NCI-H1092 (cell line): Measurements from ENCODE around the gene VWA5A.
"Not testable (repeated sequence)": the region's sequence is repeated elsewhere in the genome, so short reads cannot be mapped to it uniquely, and the experiment has no call there.

ENCODE experiments used
- DNase-seq: peaks from one replicate; lab custom pipeline; 2025; lab: John Stamatoyannopoulos, UW

Gene VWA5A

DNA sequence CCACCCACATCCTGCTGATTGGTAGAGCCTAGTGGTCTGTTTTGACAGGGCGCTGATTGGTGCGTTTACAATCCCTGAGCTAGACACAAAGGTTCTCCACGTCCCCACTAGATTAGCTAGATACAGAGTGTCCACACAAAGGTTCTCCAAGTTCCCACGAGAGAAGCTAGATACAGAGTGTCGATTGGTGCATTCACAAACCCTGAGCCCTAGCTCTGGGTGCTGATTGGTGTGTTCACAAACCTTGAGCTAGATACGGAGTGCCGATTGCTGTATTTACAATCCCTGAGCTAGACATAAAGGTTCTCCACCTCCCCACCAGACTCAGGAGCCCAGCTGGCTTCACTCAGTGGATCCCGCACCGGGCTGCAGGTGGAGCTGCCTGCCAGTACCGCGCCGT is 55.1 kb downstream of the VWA5A start:
- DNase-seq = not testable (repeated sequence)

DNA sequence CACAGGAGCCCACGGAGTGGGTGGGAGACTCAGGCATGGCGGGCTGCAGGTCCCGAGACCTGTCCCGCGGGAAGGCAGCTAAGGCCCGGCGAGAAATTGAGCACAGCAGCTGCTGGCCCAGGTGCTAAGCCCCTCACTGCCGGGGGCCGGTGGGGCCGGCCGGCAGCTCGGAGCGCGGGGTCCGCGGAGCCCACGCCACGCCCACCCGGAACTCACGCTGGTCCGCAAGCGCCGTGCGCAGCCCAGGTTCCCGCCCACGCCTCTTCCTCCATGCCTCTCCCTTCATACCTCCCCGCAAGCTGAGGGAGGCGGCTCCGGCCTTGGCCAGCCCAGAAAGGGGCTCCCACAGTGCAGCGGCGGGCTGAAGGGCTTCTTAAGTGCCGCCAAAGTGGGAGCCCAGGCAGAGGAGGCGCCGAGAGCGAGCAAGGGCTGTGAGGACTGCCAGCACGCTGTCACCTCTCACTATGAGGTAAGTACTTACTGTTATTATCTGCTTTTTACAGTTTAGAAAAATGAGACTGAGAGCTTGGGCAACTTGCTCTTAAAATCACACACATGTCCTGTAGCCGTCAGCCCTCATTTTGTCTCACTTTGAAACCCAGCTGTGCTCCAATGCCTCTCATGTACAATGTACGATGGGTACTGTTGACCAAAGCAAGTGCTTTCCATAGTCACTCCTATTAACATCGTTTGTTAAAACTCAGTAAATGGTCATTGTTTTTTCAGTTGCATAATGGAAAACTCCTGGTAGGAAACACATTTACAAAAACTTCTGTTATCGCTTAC is 55.7 kb downstream of the VWA5A start:
- DNase-seq = no peak

DNA sequence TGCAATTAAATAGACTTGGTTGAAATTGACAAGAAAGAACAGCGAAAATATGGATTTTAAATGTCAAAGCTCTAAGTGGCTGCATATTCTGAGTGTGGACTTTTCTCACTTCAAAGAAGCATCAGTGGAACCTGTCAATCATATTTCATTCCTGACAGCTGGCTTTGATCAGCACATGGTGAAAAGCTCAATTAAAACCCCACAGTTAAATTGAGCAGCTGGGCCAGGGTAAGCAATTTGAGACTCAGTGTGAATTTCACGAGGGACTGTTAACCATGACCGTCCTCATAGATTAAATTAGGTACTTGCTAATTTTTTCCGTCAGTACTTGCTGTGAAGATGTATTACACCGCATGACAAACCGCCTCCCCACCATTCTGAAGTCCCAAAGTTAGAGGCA is 56.9 kb downstream of the VWA5A start:
- DNase-seq = no peak

DNA sequence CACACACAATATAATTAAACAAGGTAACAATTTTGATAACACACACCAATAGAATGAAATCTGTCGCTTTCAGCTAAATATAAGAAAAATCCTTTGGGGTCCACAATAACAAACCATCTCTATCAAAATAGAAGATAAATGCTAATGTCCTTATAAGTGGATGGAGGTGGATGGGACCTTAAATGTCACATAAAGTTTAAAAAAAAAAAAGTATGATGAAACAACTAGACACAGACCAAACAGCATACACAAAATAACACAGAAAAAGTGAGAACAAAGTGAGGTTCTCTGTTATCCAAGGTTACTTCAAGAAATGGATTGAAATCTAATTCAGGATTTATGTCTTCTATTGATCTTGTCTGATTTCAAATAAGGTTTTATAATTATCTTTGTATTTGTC is 57.3 kb downstream of the VWA5A start:
- DNase-seq = no peak

DNA sequence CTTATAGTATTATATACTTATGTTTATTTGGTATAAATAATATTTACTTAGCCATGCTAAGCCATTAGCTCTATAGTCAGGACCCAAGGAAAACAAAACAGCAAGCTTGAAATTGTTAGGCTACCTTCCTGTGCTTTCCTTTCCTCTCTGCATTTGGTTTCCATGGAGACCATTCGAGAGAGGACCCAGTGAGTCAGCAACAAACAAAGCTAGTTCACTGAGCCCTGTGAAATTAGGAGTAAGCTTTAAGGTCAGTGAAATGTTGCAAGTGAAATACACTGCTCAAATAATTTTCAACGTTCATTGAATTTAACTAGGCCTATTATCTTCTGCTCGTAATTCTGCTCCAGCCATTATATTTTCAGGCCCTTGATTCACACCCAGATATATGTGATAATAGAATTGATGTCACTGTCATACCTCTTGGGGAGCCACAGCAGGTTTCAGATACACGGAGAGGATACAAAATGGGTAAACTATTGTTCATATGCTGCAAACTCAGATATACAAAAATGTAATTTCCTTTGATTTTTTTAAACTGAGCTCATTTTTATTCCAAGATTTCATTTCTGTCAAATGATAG is 58.8 kb downstream of the VWA5A start:
- DNase-seq = peak; percentile 92

DNA sequence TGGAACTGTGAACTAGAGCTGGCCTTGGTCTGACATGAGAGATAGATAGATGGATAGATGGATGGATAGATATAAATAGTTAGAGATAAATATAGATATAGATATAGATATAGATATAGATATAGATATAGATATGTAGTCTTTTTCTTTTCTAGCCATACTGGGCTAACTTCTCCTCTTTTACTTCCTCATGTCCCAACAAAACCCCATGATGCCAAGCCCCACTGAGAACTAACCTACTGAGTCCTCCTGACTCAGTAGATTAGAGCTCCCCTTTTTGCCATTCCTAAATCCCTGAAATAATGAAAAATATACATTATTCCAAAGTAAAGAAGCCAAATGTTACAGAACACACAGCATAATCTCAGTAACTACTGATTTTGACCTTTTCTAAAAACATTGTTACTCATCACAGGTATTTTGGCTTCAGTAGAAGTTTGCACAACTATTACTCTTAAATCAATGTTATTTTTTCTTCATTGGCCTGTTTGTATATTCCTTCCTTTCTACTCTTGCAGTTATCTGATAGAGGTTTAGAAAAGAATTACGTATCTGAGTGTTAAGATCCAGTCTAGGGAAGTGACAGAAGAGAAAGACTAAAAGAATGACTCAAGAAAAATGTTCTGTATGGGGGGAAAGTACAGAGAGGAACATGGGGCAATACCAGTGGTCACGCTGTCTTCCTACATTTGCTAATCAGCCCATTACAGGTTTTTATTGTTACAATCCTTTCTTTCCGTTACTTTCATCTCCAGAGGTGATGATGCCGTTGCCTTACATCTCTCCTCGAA is 61.9 kb downstream of the VWA5A start:
- DNase-seq = no peak

DNA sequence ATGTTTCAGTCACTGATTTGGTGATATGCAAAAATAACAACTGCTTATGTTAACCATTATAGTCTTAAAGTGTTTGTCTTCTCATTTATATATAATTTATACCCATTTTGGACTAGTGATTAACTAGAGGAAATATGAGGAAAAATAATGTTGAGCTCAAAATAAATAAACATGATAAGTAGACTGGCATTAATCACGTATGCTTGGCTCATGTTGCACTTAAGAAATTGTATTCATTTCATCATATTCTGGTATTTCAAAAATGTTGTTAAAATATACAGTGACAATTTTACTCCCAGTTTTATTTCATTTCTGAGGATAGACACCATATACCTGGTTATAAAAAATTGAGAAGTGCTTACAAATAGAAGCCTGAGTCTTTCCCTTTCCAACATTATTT is 64.1 kb downstream of the VWA5A start:
- no peak for DNase-seq

DNA sequence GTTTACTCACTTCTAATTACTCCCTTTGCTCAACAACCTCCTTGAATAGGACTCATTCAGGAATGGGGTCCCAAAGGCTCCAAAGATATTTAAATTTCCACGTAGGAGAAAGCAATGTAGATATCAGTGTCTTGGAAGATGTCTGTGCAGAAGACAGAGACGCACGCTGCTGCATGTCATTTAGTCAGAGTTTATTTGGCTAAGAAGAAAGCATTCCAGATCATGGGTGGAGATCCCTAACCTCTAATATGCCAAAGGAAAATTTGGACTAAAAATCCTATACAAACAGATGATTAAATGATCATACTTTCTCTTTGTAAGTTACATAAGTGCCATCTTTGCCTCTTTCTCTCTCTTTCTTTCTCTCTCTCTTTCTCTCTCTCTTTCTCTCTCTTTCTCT is 67.8 kb downstream of the VWA5A start, which contains the start of gene OR10D3:
OR10D3 (plus strand) TSS at position 278 of the 400 bp plus-strand sequence. CDS start 1,925 bp downstream, outside the sequence.
- DNase-seq = no peak

DNA sequence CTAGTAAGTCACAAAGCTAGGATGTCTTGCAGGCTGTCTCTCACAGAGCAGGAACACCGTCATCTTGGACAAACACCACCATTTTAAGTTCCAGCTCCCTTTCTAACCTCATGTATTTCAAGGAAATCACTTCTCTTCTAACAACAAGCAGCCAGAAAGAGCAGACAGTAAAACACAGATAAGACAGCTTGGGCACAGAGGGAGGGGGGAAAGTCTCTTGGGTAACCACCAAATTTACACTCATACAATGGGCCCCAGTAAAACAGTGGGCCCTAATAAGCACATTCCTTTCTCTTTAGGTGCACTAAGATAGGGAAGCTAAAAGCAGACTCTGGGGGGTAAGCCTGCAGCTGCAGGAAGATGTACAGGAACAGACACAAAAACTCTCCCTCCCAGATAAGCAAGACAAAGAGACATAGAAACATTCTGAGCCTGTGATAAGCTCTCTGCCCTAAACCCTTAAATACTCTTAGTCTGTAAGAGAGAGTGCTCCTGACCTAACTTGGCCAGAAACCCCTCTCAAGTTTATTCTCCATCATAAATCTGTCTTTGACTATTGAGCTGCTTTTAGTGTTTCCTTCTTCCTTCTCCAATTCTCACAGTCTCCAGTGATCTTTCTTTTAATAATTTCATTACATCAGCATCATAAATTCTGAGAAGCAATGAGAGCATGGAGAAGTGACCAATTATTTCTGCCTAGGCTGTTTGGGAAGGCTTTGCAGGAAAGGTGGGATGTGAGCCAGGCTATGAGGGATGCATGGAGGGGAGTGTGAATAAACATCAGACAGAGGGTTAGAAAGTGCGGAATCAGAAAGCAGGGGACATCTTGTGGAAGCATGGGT is 75.3 kb downstream of the VWA5A start:
- no peak for DNase-seq

DNA sequence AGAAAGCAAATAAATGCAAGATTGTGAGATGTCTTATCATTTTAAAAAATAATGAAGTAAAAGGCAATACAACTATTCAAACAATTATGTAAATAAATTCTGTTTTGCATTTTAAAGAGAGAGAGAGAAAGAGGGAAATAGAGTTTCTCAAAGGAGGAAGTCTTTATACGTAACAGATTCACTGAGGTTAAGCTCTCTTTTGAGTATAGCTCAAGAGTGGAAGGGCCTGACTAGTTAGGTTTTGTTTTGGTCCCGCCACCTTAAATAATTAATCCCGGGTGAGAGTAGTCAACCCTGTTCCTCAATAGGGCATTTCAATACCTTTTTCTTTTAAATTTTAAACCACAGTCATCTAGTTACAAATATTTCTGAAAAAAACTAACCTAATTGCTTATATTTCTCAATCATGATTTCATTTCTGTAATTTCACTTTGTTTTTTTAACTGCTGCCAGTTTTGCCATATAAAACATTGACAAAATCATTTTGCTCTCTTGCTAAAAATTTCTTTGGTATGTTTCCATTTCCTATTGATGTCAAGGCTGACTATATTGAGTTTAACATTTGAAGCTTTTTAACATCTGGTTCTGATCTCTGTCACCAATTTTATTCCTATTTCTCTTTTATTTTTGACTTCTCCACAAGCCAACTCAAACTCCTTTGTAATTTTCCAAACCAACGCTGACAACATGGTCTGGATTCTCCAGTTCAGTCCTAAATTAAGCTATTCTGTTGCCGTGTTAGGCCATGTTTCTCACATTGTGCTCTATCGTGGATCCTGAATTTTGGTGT is 78.2 kb downstream of the VWA5A start:
- no peak for DNase-seq

DNA sequence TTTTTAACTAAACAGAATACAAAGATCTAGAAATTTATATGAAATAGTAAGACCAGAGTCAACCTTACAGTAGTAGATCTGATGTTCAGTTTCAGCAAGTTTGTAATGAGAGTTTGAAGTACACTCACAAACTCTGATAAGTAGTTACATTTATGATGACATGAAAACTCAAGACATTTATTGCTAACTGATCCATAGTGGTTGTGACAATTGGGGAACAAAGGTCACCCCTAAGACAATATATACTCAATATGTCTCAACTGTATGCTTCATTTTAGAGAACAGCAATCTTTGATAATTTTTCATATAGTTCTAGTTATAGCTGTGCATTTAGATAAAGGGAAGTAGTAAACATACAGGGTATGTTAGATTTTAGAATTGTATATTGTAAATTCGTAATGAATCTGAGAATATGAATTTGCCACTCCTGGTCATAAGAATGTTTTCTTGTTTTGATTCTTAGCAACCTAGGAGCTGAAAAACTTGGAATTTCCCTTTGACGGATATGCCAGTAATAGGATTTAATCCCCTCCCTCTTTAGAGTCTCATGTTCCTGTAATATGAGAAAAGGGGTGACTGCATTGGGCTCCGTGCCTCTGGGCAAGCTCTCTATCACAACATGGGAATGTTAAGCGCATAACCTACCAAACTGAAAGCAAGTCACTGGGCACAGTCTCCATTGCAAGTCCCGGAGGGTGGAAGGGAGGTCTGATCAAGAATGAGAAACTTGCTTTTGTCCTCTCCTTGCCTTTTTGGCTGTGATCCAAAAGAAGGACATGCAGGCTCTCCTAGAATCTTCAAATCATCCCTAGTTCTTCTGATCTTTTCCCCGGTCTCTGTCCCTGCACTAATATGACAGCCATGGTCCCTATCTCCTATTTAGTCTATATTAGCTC is 79.3 kb downstream of the VWA5A start:
- no peak for DNase-seq

DNA sequence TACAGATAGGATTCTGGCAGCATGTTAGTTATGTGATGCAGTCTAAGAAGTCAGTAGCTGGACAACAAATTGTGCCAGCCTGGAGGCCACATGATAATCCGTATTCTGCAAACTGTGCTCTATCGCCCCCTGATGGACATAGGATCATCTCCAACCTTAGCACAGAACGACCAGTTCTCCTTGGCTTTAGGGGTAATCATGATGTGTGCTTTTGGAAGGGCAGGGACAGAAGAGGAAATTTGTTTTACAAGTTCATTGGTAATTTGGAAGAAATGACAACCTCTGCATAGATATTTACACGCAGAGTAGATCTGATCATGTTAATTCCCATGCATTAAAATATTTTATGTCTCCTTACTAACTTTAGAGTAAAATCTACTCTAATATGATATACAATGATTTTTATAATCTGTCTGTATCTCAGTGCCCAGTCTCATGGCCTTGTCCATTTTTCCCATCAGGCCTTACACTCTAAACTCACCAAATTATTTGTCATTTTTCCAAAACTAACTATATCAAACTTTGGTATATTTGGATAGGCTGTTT is 80.0 kb downstream of the VWA5A start:
- peak; percentile 52 for DNase-seq
